HT-29 (cell line): ENCODE measurements around the gene SCAF1. TPM values are rescaled to one million over a fixed set of nuclear protein-coding genes. Genes with fewer than 3 reads are reported as not detected.

ENCODE experiments used
- DNase-seq: peaks from one replicate; pipeline ENCODE4 v3.0.0-alpha.2; 2015; ENCODE audit warnings: low spot score
- total RNA-seq: library from RNA; depleted of rRNA; stranded (reverse); fragments of >200 nt; shearing (Covaris generic); gene quantifications from 2 replicates; pipeline ENCODE4 v1.2.3, GENCODE V29; 2014

The SCAF1 gene
- total RNA-seq, 1 experiment from 2014 or later = 67.6 TPM

DNA sequence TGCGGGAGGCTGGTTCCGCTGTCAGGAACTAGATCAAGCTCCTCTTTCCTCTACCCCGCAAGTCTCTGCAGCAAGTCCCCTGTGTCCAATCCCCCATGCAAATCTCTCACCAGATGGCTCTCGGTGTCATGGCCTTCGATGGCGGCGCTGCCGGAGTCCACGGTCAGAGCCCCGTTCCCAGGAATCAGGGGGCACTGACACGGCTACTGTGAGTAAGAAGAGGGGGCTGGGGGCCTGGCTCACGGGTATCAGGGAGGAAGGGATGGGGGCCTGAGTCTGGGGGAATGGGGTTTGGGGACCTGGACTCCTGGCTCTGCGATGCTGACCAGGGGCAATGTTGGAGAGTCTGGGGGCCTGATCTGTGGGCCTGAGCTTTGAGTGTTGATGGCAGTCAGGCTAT is 4.0 kb downstream of the SCAF1 start:
- no peak for DNase-seq

DNA sequence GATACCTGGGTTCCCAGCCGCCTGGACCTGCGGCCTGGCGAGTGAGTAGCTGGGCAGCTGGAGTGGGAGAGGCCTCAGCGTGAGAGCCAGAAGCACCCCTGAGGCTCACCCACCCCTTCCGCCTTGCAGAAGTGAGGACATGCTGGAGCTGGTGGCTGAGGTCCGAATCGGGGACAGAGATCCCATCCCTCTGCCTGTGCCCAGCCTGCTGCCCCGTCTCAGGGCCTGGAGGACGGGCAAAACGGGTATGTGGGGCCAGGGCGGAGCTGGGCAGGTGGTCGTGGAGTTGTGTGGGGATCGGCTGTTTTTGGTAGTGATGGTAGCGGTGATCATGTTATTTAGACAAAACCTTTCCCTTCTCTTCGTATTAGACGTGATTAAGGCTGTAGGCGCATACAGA is 4.6 kb downstream of the SCAF1 start:
- no peak for DNase-seq

- no peak for DNase-seq
Observed at GRCh38 chr19:49651029-49651819, 9.2 kb downstream of the SCAF1 start.

DNA sequence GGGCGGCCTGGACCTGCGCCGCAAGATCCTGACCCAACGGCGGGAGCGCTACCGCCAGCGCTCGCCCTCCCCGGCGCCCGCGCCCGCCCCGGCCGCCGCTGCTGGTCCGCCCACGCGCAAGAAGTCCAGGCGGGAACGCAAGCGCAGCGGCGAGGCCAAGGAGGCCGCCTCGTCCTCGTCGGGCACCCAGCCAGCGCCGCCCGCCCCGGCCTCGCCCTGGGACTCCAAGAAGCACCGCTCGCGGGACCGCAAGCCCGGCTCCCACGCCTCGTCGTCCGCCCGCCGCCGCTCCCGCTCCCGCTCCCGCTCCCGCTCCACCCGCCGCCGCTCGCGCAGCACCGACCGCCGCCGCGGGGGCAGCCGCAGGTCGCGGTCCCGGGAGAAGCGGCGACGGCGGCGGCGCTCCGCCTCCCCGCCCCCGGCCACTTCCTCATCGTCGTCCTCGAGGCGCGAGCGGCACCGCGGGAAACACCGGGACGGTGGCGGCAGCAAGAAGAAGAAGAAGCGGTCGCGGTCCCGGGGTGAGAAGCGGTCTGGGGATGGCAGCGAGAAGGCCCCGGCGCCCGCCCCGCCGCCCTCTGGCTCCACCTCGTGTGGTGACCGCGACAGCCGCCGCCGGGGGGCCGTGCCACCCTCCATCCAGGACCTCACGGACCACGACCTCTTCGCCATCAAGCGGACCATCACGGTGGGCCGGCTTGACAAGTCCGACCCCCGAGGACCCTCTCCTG is 10.0 kb downstream of the SCAF1 start:
- DNase-seq = no peak

- no peak for DNase-seq
Observed at GRCh38 chr19:49652551-49653465, 10.8 kb downstream of the SCAF1 start.

DNA sequence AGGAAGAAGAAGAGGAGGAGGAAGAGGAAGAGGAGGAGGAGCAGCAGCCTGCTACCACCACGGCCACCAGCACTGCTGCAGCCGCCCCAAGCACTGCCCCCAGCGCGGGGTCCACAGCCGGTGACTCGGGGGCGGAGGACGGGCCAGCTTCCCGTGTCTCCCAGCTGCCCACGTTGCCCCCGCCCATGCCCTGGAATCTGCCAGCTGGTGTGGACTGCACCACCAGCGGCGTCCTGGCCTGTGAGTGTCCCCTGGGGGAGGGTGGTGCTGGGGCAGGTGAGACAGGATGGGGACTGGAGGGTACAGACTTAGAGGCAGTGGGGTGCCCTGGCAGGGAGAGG is 11.4 kb downstream of the SCAF1 start:
- no peak for DNase-seq

DNA sequence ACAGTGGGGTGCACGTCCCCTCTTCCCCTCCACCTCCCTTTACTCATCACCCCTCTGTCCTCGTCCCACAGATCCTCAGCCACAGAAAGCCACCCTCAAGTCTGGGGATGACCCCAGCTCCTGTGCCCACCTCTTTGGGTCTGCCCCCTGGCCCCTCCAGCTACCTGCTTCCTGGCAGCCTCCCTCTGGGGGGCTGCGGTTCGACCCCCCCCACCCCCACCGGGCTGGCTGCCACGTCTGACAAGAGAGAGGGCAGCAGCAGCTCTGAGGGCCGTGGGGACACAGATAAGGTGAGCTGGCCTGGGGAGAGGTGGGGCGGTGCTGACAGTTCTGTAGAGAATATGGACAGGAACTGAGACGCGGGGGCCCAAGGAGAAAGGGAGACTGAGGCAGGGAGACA is 12.6 kb downstream of the SCAF1 start:
- DNase-seq = no peak

GRCh38 chr19:49655570-49656455 is 13.8 kb downstream of the SCAF1 start:
- DNase-seq = no peak

DNA sequence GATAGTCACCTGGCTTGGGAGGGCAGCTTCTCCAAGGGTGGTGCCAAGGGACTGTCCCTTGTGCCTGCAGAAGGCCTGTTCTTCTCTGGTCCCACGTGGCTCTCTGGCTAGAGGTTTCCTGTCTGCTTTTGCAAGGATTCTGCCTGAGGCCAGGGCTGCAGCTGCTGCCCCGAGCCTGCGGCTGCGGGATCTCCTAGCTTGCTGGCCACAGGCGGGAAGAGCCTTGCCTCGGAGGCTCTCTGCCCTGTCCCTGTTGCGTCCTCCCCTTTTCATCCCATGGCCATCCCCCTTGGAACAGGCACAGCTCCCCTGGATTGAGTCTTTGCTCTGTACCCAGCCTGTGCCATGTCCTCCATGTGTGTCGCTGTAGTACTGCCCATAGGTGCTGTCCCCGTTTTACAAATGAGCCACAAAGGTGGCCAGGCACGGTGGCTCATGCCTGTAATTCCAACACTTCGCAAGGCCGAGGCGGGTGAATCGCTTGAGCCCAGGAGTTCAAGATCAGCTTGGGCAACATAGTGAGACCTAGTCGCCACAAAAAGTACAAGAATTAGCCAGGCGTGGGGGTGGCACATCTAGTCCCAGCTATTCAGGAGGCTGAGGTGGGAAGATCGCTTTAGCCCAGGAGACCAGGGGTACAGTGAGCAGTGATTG is 14.6 kb downstream of the SCAF1 start:
- DNase-seq = no peak

DNA sequence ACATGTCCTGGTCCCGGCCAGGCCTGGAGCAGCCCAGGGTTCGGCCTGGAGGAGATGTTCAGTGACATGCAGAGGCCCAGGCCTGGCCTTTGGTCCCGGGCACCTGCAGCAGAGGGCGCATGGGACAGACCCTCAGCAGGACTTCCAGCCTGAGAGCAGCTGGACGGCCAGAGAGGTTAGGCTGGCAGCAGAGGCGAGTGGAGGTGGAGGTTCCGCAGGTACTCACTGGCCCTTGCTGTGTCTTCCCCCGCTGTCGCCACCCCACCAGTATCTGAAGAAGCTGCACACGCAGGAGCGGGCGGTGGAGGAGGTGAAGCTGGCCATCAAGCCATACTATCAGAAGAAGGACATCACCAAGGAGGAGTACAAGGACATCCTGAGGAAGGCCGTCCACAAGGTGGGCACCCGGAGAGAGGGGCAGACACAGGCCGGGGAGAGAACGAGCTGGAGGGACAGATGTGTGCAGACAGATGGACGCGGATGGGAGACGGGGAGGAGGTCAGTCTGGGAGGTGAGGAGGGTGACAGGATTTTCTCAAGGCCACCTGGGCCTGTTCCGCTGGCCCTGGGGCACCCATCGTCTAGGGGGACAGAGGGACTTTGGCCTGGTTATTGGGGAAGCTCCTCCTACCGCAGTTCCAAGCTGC is 15.6 kb downstream of the SCAF1 start:
- no peak for DNase-seq

GRCh38 chr19:49658139-49658517 is 16.1 kb downstream of the SCAF1 start:
- no peak for DNase-seq

DNA sequence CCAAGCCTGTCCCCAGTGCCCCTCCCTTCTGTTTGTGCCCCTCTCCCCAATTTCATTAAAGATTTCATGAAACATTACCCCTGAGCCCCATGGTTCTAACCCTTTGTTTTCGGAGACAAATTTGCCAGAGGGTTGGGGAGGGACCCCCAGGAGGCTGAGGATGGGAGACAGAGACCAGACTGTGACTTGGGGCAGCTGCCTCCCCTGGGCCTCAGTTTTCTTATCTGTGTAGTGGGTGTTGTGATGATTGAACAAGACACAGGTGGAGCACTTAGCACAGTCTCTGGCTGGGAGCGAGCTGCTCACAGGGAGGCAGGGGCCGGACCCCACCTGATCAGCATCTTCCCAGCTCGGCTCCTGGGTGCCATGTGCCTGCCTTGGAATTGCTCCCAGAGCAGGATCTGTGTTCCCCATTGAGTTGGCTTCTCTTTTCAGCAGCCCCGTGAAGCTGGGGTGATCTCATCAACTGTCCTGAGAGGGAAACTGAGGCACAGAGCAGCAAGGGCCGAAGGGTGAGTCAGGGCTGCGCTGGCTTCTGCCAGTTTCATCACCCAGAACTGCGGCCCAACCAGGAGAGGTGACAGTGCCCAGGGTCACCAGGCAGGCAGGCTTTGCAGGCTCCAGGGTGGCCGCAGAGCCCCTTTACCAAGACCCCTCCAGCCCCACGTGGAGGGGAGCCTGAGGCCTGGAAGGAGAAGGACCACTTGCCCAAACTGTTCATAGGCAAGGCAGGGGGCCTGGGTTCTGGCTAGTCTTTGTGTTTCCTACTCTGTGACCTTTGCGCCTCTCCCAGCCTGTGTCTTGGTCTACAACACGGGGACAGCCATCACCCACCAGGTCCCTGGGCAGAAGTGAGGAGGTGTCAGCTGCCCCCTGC is 16.8 kb downstream of the SCAF1 start:
- no peak for DNase-seq

DNA sequence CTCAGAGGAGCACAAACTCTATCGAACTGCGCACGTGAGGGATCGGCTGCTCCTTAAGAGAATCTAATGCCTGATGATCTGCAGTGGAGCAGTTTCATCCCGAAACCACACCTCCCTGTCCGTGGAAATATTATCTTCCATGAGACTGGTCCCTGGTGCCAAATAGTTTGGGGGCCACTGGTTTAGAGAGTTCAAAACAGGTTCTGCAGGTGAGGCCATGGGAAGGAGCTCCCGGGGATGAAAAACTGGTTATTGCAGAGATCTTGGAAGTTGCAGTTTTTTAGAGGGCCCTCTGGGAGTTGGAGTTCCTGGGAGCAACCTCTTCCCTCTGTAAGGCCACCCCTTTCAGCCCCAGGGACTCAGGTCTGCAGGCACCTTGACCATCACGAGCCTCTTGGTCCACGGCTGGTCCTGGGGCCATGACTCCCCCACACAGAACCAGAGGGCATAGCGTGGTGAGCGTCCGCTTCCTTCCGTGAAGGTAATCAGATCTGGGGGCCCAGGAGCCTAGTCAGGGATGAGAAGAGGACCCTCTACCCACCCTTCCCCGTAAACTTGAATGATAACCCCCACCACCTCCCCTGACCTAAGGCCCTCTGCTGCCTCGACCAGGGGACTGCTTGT is 18.4 kb downstream of the SCAF1 start:
- DNase-seq = no peak

- DNase-seq = no peak
Observed at GRCh38 chr19:49662011-49662410, 20.0 kb downstream of the SCAF1 start.

GRCh38 chr19:49663224-49663623 is 21.2 kb downstream of the SCAF1 start:
- no peak for DNase-seq

DNA sequence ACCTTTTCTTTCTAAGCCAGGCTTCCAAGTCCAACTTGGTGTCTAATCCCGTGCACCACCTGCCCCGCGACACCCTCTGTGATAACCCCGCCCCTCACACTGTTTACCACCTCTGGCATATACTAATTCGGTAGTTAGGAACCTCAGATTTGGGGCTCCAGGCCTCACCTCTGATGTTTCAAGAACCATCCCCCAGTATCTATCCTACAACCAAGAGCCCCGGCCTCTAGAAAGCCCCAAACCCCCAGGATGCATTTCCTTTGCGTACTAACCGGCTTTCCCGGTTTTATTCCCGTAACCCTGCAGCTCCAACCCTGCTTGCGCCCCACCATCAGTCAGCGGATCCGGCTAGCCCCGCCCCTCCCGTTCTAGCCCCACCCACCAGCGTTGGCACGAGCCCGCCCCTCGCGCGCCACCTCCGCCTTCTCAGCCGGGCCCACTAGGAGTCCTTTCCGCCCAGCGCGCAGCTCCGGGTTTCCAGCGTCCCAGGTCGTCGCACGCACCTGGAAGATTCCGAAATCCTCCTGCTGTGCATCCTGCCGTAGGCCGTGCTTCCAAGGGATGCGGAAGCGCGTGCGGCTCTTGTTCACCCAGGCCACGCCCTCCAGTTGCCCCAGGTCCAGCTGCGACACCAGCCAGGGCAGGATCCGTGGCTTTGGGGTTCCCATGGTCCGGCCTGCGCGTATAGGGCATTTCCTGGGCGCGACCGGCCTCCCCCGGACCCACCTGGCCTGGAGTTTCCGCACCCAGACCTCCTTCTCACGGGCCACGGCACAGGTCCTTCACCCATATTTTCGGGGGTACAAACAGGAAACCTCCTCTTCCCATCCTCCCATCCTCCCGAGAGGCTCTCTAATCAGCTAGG is 22.4 kb downstream of the SCAF1 start:
- DNase-seq = peak; percentile 99

- no peak for DNase-seq
Observed at GRCh38 chr19:49665036-49665350, 23.0 kb downstream of the SCAF1 start.
